ENCODE measurements around the gene LMAN2.

Gene LMAN2

GRCh38 chr5:177365845-177366527 is 14.5 kb upstream of the LMAN2 start:
- Mint-ChIP-seq H3K36me3 (ENCODE audit: low read depth) (no peaks in the 10 kb centered on the region), H3K4me1 (peaks cover 42% of the 10 kb centered on the region), H3K27ac (peak overlapping the region; percentile 99), H3K27me3 (ENCODE audit: low read depth) (peaks cover 6% of the 10 kb centered on the region), H3K4me3 (peak overlapping the region; percentile 86 to 91 (median 90)), H3K9me3 (no peaks in the 10 kb centered on the region)
- no peak for TF ChIP-seq CTCF (IDR thresholded peaks at IDR 0.05; ENCODE audit: unreplicated experiment in 3 of 3)

- no peaks in the 10 kb centered on the region for H3K9me3 Mint-ChIP-seq
- H3K36me3 Mint-ChIP-seq (ENCODE audit: low read depth), result no peaks in the 10 kb centered on the region
- H3K27ac Mint-ChIP-seq, result peak overlapping the region; percentile 19 to 81 (median 77)
- TF ChIP-seq CTCF (IDR thresholded peaks at IDR 0.05; ENCODE audit: unreplicated experiment in 3 of 3), result no peak
- H3K4me3 Mint-ChIP-seq, result peak overlapping the region; percentile 24 to 49 (median 43)
- peaks cover 32% of the 10 kb centered on the region for H3K4me1 Mint-ChIP-seq
- peaks cover 6% of the 10 kb centered on the region for H3K27me3 Mint-ChIP-seq (ENCODE audit: low read depth)
Observed at GRCh38 chr5:177364159-177364962, 12.9 kb upstream of the LMAN2 start.

GRCh38 chr5:177363565-177363964 is 12.1 kb upstream of the LMAN2 start:
- Mint-ChIP-seq H3K9me3 (no peaks in the 10 kb centered on the region), H3K27me3 (ENCODE audit: low read depth) (peaks cover 6% of the 10 kb centered on the region), H3K4me1 (peaks cover 25% of the 10 kb centered on the region), H3K27ac (peak overlapping the region in 2 of 3 experiments; percentile 86 to 92), H3K4me3 (peak overlapping the region; percentile 48 to 78 (median 64)), H3K36me3 (ENCODE audit: low read depth) (no peaks in the 10 kb centered on the region)
- TF ChIP-seq CTCF (IDR thresholded peaks at IDR 0.05; ENCODE audit: unreplicated experiment in 3 of 3), result no peak

- no peaks in the 10 kb centered on the region for H3K36me3 Mint-ChIP-seq (ENCODE audit: low read depth)
- no peaks in the 10 kb centered on the region for H3K9me3 Mint-ChIP-seq
- peak overlapping the region; percentile 72 to 78 (median 78) for H3K4me3 Mint-ChIP-seq
- TF ChIP-seq CTCF (IDR thresholded peaks at IDR 0.05; ENCODE audit: unreplicated experiment in 3 of 3), result no peak
- H3K27me3 Mint-ChIP-seq (ENCODE audit: low read depth), result peaks cover 6% of the 10 kb centered on the region
- H3K4me1 Mint-ChIP-seq, result peaks cover 19% of the 10 kb centered on the region
- H3K27ac Mint-ChIP-seq, result peak overlapping the region; percentile 62 to 92 (median 86)
Observed at GRCh38 chr5:177362610-177363507, 11.4 kb upstream of the LMAN2 start.

GRCh38 chr5:177362292-177362609 is 10.8 kb upstream of the LMAN2 start:
- Mint-ChIP-seq H3K36me3 (ENCODE audit: low read depth) (no peaks in the 10 kb centered on the region), H3K27me3 (ENCODE audit: low read depth) (peaks cover 11% of the 10 kb centered on the region), H3K9me3 (no peaks in the 10 kb centered on the region), H3K27ac (peak overlapping the region; percentile 62 to 92 (median 86)), H3K4me1 (peaks cover 19% of the 10 kb centered on the region), H3K4me3 (peak overlapping the region; percentile 71 to 78 (median 72))
- no peak for TF ChIP-seq CTCF (IDR thresholded peaks at IDR 0.05; ENCODE audit: unreplicated experiment in 3 of 3)

Measured in nephron (organoid).